Measurements from ENCODE around the gene DCC. TPM values are rescaled to one million over a fixed set of nuclear protein-coding genes. Genes with fewer than 3 reads are reported as not detected.

Gene DCC
- total RNA-seq, 1 experiment from 2014 or later: 14.1 TPM

DNA sequence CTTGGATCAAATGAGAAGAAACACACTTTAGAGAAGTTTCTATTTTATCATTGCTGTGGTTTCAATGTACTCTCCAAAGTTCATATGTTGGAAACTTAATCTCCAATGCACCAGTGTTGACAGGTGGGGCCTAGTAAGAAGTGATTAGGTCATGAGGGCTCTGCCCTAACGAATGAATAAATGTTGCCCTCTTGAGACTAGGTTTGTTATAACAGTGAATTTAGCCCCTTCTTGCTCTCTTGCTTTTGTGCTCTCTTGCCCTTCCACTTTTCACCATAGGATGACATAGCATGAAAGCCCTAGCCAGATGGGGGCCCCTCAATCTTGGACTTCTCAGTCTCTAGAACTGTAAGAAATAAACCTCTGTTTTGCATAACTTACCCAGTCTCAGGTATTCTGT, 664.8 kb downstream of the DCC start:
- peak; percentile 58 for DNase-seq (ENCODE audit: low read depth)

DNA sequence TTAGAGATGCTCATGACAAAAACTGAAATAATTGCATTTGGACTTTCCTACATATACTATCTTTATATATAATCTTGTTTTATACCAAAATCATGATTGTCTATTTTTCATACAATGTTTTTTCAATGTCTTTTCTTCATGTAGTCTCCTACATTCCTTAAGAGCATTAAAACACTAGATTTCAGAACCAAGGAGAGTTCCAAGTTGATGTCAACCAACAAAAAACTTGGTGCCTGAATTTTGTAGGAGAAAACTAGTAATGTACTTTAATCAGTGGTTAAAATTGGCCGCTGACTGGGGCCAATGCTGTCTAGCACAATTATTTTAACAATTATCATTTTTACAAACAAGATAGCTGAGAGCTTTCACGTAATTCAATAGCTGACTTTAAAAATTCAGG, 678.8 kb downstream of the DCC start:
- DNase-seq (ENCODE audit: low read depth): no peak

DNA sequence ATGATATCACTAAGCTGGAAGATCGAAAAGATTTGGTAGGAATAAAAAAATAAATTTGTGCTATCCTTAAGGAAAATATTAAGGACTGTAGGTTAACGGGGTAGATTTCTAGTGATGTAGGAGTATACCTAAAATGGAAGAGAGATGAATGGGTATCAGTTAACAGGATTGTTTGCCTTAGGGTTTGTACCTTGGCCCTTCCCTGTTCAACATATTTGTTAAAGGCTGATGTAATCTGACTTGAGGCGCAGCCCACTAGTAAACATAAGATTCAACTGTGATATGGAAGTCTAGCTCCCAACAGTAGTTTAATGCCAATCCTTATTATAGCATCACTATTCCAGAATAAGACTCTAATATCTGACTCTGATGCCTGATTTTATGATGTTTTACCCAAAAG, 685.2 kb downstream of the DCC start:
- DNase-seq (ENCODE audit: low read depth): no peak

DNA sequence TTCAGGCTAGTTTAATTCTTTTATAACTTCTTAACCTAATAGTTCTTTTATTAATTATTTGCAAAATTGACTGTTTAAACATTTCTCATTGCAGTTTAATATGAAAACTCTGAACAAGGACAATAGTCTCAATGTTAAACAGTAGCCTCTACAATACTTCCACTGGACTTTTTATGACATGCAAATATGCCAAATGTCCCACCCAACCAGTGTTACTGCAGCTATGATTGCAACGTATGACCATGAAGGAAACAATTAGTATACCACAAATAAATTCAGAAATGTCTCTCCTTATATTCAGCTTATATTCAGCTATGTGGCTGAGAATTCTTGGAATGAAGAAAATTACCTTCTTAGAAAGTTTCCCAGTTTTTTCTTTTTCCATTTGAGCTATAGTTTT, 688.6 kb downstream of the DCC start:
- no peak for DNase-seq (ENCODE audit: low read depth)

DNA sequence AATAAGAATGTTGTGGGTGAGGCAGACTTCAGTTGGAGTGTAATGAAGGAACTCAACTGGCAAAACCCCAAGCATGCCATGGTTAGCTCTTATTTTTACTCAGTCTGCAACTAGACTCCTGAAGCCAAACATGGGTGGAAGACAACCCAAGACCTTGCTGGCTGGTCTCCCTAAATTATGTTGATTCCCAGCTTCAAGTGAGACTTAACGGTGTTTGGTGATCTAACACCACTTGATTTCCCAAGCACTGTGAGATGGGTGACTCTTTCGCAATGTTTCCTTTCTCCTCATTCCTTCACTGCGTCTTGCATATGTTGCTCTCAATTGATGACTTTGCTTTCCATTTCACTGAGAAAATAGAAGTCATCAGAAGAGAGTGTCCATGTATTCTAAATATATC, 693.1 kb downstream of the DCC start:
- peak; percentile 26 for DNase-seq (ENCODE audit: low read depth)

DNA sequence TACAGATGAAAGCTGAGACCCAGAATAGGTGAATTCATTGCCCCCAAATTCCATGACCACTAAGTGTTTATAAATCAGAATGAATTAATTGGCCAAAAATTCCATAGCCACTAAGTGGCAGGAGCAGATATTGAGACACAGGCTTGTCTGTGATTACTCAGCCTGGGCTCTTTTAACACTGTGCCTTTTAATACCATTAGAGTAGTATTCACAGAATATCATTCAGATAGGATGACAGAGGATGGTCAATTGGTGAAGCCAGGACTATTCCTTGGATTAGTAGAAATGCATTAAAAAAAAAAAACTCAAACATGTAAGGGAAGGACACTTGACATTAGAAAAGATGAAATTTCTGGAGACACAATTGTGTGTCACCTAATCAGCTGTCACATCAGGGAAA, 698.6 kb downstream of the DCC start:
- no peak for DNase-seq (ENCODE audit: low read depth)

DNA sequence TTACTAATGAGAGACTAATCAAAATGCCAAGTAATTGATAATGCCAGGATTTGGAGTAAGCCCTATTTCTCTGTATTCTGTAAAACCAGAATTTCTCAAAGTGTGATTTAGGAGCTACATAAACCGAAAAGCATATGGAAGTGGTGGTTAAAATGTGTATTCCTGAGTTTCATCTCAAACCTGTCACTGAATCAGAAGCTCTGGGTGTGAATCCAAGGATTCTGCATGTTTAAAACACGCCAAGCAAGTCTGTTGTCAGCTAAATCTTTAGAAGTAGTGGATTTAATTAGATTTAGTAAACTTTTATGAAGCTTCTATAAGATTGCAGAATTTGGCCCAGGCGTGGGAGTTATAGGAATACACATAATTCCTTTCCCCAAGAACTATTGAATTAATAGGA, 700.3 kb downstream of the DCC start:
- DNase-seq (ENCODE audit: low read depth): no peak

DNA sequence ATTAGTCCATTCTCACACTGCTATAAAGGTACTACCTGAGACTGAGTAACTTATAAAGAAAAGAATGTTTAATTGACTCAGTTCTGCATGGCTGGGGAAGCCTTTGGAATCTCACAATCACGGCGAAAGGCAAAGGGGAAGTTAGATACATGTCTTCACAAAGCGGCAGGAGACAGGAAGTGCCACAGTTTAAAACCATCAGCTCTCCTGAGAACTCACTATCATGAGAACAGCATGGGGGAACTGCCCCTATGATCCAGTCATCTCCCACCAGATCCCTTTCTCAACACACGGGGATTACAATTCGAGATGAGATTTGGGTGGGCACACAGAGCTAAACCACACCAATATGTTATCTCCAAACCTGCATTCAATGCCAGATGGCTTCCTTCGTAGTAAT, 716.1 kb downstream of the DCC start:
- no peak for DNase-seq (ENCODE audit: low read depth)

DNA sequence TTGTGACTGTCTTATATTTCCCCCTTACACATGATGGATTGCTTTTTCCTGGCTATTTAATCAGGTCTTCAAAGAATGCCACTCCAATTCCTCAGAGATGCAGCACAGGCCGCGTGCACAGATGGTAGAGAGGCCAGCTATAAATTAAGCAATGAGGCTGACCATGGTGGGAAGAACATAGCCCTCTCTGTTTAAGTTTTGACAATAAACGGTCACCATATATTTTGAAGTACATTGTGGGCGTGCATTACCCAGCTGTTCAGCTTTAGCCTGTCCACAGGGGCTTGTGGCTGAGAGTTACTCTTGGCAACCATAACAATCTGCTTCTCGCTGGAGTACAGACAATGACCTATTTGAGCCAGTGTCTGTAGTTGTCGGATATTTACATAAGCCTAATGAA, 730.8 kb downstream of the DCC start:
- DNase-seq (ENCODE audit: low read depth): no peak

DNA sequence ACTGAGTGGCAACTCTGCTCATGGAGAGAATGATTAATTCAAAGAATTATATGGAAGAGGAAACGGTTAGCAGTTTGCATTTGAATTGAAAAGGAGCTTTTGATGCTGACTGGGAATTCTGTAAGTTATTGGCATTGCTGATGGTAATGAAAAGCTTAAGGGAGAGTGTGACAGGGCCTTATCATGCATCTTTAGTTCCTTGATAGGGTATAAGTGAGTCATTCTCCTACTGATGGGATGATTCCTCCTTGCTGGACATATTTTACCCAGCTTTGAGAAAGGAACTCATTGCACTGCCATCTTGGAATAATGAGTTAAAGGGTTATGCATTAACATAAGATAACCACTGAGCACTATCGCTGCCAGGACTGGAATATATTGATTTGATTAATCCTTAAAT, 740.7 kb downstream of the DCC start:
- no peak for DNase-seq (ENCODE audit: low read depth)

DNA sequence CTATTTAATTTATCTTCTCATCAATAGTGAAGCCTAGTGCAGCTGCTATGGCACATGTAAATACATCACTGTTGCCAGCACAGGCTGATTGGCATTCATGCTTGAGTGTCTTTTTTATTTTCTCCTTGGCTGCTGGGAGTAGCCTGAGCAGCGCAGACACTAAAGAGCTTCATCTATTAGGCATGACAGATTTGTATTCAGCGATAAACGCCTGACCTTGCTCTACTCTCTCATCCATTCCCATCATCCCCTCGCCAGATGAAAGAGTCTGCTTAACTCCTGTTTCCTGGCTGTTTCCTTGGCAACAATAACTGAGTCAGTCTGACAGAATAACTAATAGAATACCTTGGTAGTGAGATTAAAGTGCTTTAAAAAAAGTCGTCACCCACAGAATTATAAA, 753.6 kb downstream of the DCC start:
- no peak for DNase-seq (ENCODE audit: low read depth)

DNA sequence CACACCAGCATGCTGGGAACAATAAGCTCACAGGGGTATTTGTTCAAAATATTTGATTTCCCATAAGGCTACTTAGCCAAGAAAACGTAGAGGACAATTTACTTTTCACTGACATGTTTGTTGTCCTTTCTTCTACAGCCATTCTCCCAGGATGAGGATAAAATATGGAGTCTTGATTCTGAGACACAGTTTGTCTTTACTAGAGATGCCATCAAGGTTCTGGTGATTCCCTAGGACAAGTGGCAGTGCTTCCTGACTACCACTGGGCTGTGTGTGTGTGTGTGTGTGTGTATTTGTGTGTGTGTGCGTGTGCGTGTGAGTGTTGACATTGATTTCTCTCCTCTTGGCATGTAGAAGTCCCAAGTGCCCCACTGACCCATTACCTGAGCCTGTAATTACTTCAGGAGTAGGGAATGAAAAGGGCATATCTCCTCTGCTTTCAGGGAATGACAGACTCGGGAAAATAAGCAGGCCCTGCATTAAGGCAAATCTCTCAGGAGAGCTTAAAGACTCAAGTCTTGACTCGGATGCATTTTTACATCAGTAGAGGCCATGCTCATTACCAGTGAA, 761.6 kb downstream of the DCC start:
- DNase-seq (ENCODE audit: low read depth): no peak

DNA sequence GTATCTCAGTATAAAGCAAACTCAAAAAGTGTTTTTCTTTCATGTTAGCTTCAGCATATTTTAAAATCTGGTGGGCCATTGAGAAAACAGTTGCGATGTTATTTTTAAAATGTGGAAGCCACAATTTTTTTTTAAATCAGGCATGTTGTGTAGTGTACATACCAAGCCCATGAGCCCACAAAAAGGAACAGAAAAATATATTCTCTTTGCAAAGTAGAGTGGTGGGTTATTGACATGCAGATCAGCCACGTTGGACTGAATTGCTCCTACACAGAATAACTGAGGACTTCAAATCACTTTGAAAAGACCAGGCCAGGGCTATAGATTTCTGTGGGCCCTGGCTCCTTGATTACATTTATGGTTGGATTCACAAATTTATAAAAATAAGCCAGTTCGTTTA, 774.4 kb downstream of the DCC start:
- DNase-seq (ENCODE audit: low read depth): no peak

DNA sequence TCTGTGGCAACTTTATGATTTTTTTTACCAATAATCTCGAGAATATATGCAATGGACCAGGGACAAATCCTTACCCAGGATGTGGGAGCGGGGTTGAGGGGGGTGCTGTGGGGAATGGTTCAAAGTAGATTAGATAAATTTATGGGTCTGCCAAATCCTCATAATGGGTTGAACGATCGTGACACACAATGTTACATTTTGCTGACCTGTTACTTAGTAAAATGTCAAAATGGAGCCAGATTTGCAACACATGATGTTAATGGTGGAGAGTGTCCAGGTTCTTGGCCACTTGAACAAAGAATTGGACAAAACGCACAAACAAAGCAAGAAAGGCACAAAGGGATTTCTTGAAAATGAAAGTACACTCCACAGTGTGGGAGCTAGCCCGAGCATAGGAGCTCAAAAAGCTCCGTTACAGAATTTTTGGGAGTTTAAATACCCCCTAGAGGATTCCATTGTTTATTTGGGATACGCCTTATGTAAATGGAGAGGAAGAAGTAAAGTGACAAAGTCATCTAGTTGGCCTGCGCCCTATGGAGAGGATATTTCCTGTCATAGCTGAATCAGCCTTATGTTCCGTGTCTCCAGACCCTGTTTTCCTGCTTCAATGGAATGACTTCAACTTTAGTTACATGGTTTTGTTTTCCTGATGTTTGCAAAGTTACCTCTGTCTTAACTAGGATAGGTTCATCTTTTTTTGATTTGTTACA, 776.0 kb downstream of the DCC start:
- DNase-seq (ENCODE audit: low read depth): peak; percentile 57

DNA sequence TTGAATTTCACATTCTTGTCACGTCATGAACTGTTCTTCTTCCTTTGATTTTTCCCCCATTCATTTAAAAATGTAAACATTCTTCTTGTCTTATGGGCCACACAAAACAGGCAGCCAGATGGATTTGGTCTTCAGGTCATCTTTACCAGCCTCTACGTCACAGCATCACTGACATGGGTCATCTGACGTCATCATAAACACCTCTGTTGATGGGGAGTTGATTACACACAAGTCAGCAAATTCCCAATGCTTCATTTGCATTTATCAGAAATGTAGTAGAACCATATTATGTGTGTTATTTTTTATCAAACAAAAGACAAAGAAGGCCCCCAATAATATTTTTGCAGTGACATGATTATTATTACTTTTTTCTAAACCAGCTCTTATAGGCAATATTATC, 777.9 kb downstream of the DCC start:
- no peak for DNase-seq (ENCODE audit: low read depth)

DNA sequence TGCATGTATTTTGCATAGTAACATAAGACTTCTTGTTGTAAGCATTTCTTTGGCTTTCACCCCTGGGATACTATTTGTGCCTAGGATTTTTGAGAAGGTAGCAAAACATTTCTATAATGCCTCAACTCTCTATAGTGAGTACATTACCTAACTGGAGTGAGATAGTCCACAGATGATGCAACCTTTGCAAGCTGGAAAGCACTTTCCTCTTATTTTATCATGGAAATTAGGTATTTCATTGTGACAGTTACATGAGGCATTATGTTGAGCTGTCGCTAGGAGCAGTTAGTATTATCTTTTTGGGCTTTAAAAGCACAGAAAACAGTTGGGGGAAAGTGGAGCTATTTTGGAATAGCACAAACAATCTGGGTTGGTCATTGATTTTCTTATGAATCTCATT, 786.2 kb downstream of the DCC start:
- no peak for DNase-seq (ENCODE audit: low read depth)

DNA sequence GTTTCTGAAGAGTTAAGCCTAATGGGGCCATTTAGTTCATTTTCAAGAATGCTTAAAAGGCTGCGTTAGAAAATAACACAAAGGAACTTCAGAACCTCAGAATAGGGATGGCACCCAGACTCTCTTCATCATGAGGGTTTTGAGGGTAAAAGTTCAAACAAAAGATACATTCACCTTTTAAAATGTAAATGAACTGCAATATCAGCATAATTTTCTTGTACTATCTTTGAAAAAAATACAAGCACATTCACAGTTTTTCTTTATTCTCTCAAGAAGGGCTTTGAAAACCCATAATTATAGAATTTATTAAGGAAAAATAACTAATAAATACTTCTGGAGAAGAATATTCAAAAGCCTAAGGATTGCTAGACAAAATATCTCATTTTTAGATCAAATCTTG, 791.0 kb downstream of the DCC start:
- no peak for DNase-seq (ENCODE audit: low read depth)

DNA sequence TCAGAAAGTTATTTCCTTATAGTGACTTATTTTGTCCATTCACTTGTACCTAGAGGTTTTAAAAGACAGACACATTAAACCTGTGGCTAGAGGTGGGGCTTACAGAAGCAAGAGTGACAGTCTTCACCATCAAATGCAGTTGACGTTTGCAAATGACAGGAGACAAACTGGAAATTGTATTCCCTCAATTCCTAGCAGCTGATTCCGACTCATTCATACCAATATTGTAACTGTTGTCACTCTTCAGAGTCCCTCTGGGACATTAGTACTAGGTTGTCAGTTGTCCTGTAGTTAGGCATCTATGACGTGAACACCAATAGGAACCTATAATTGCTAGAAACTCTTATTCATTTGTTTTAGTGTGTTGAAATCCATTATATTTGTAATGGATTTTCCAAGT, 794.7 kb downstream of the DCC start:
- no peak for DNase-seq (ENCODE audit: low read depth)

DNA sequence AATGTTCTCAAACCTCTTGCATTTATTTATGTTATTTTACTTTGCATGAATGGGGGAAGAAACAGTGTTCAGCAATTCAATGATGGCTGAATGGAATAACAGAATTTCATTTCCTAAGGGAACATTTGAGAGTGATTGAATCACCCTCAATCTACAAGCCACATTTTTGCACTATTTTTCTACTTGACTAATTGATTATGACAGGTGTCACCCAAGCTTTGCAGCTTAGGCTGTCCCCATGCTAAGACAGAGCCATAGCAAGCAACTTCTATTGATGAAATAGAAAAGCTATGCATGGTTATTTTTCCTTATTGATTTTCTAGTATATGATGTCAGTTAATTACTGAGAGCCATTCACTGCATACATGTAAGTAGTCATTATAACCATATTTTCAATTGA, 795.7 kb downstream of the DCC start:
- DNase-seq (ENCODE audit: low read depth): no peak

DNA sequence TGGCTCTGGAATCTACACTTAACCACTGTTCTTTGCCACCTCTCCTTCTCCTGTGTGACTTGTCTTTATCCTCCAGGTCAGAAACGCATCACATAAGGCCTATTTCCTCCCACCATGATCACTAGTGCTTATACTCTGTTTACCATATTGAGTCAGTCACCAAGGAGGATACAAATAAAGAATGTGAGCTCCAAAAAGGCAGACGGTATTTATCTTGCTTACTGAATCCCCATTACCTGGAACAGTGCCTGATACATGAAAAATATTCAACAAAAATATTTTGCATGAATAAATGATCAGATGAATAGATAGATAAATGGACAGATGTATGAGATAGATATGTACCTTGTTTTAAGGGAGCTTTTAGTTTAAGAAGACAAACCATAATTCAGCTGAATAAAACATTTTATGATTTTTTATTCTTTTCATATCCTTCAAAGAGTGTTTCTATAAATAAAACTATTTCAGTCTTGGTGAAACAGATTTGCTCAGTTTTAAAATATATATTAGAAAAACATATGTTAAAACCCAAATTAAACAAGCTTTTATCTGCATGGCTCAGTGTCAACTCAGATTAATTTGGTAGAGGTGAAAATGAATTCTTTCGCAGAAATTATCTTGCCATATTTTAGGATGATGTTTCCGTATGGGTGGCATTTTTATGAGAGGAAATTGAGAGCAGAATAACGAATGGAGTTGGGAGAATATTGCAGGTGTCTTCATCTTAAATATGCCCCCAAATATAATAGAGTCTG, 799.9 kb downstream of the DCC start:
- no peak for DNase-seq (ENCODE audit: low read depth)

DNA sequence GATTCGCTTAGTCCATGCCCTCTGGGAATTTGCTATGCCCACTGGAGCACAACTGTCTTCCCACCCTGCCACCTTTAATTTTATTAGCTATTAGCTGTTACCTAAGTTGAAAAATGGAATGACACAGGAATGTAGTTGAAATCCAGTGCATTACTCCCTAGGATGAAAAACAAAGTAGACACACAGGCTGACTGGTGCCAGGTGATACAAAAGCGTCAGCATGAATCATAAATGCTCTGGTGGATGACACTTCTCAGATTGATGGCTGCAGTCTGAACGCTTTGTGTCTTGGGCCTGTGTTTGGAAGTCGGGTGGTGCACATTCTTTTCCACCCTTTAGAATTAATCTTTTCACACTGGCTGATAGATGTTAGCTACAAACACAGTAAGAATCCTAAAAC, 802.0 kb downstream of the DCC start:
- peak; percentile 63 for DNase-seq (ENCODE audit: low read depth)

DNA sequence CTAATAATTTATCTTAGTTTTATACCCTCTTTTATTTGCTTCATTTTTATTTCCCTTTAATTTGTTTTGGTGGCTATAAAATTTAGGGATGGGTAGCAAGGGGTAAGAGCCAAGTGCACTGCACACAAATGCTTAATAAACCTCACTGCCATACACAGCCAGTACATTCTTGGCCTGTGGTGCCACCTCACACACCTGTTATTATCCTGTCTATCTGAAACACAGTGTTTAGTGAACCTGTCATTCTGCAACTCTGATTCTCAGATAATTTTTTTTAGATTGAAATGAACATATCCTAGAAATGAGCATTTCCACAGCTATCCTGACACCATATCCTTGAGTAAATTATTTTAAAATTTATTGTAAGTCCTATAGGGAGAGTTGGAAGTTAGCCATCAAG, 807.5 kb downstream of the DCC start:
- no peak for DNase-seq (ENCODE audit: low read depth)

DNA sequence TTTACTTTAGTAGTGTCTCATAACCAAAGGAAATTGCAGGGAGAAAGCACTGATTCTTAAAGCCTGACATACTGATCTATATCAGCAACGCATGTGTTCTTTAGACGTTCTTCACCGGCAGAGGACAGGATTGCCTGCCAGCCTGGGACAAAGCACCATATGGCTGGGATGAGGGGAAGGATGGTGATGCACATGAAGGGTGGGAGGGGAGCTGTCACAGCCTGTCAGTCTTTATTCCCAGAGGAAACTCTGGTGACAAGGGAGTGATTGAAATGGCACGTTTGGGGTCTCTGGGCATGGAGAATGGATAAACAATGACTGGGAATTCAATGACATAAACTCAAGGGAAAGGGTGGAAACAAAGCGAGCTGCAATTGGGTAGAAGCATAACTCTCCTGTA, 808.1 kb downstream of the DCC start:
- no peak for DNase-seq (ENCODE audit: low read depth)

All from HT1080 (cell line).